LNCAP (cell line): Measurements from ENCODE around the gene AFAP1L1.
A peak's percentile ranks its signal among the peaks of the same experiment; 100 is the strongest.

ENCODE experiments used
- TF ChIP-seq, protein P1 (sequence below): fragments of 450-650 bp; IDR thresholded peaks from 2 replicates; pipeline ENCODE4 v1.5.1; 2017; ENCODE audit warnings: mild to moderate bottlenecking

AFAP1L1 gene

DNA sequence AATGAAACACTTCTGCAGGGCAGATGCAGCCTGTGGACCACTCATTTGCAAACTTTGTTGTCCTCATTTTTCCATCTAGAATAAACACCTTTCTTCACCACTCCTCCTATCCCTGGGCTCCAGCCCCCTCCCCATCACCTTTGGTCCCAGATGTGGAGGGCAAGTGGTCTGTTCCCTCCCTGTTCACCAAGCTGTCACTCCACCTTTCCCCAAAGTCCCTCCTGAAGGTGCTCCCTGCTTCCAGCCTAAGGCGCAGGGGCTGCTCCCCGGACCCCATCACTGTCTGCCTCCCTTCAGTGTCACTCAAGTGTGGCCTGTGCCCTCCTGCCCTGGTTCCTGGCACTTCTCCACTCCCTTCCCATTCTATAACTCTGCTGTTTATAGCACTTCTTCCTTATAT, 93.1 kb downstream of the AFAP1L1 start:
- TF ChIP-seq, protein P1, sequence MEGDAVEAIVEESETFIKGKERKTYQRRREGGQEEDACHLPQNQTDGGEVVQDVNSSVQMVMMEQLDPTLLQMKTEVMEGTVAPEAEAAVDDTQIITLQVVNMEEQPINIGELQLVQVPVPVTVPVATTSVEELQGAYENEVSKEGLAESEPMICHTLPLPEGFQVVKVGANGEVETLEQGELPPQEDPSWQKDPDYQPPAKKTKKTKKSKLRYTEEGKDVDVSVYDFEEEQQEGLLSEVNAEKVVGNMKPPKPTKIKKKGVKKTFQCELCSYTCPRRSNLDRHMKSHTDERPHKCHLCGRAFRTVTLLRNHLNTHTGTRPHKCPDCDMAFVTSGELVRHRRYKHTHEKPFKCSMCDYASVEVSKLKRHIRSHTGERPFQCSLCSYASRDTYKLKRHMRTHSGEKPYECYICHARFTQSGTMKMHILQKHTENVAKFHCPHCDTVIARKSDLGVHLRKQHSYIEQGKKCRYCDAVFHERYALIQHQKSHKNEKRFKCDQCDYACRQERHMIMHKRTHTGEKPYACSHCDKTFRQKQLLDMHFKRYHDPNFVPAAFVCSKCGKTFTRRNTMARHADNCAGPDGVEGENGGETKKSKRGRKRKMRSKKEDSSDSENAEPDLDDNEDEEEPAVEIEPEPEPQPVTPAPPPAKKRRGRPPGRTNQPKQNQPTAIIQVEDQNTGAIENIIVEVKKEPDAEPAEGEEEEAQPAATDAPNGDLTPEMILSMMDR, result no peak

DNA sequence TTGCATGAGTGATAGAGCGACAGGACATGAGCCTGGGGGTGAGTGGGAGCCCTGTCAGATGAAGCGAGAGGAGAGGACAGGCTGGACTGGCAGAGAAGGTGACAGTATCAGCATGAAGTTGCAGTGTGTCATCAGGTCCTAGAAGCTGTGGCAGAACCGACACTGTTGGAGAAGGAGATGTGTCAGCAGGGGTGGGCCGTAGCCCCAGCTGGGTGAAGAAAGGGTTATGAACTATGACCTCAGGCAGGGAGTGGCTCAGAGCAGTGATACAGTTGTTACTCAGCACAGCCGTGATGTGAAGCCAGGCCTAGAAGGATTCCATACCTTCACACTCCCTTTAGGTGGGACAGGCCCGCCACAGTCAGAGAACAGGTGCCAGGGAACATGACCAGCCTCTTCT, 93.8 kb downstream of the AFAP1L1 start:
- TF ChIP-seq, protein P1, result no peak

DNA sequence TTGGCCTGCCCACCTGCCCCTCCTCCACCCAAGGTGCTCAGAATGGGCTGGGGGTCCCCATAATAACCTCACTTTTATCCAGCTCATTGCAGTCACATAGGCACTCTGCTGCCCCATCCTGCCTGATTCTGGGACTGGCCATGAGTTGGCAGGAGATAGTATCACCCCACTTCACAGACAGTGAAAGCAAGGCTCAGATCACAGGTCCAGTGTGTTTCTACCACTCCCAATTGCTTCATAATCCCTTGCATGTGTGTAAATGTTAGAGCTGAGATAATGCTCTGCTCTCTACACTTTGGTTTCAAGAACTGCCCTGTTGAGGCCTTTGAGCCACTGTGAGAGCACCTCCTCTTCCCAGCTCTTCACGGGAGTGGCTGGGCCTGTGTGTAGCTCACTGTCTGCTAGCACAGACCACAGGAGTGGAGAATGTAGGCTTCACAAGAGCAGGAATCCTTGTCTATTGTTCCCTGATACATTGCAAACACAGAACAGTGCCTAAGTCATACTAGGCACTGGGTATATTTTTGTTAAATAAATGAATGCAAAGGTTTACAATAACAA, 94.6 kb downstream of the AFAP1L1 start:
- TF ChIP-seq, protein P1, result no peak

DNA sequence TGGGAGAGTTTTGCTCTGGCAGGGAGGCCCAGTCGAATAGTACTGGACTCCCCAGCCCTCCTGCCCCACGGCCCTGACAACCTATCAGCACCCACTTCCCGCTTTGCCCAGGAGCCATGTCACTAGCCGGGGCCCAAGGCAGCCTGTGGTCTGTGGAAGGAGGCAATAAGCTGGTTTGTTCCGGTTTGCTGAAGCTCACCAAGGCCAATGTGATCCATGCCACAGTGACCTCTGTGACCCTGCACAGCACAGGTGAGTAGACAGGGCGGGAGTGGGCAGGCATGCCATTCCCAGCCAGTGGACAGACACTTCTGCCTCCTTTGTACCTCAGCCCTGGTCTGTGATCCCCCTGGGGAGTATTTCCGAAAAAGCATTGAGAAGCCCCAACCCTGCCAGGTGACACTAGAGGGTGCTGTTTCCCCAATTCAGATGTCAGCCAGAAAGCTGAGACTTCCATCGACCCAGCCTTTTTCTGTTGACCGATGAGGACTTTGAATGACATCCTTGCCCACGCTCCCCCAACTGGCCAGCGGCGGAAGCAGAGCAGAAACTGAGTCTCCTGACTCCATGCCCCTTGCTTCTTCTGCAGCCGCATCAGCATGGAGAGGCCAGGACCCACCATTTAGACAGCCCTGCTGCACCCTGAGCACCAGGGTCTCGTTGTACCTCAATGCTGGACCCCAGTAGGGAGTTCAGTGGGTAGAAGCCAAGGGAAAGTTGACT, 95.8 kb downstream of the AFAP1L1 start:
- TF ChIP-seq, protein P1, result peak; percentile 85

DNA sequence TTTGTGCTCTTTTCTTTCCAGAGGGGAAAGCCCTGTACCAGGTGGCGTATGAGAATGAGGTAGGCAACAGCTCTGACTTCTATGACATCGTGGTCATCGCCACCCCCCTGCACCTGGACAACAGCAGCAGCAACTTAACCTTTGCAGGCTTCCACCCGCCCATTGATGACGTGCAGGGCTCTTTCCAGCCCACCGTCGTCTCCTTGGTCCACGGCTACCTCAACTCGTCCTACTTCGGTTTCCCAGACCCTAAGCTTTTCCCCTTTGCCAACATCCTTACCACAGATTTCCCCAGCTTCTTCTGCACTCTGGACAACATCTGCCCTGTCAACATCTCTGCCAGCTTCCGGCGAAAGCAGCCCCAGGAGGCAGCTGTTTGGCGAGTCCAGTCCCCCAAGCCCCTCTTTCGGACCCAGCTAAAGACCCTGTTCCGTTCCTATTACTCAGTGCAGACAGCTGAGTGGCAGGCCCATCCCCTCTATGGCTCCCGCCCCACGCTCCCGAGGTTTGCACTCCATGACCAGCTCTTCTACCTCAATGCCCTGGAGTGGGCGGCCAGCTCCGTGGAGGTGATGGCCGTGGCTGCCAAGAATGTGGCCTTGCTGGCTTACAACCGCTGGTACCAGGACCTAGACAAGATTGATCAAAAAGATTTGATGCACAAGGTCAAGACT, 96.5 kb downstream of the AFAP1L1 start:
- TF ChIP-seq, protein P1, result no peak

DNA sequence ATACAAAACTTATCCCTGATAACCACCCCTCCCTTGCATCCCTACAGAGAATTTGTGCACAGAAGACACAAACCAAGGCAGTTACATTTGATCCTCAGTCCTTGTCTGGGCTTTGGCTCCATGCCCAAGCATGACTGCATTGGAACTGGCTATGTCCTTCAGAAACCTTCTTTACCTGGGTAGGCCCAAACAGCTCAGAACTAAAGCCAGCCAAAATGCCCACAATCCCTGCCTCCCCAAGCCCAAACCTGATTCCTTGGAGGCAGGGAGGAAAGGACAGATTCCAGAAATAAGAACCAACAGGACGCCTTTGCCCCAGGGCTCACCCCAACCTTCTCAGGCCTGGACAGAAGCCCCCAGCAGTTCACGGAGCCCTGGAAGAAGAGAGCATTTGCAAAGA, 99.2 kb downstream of the AFAP1L1 start:
- TF ChIP-seq, protein P1, result no peak

DNA sequence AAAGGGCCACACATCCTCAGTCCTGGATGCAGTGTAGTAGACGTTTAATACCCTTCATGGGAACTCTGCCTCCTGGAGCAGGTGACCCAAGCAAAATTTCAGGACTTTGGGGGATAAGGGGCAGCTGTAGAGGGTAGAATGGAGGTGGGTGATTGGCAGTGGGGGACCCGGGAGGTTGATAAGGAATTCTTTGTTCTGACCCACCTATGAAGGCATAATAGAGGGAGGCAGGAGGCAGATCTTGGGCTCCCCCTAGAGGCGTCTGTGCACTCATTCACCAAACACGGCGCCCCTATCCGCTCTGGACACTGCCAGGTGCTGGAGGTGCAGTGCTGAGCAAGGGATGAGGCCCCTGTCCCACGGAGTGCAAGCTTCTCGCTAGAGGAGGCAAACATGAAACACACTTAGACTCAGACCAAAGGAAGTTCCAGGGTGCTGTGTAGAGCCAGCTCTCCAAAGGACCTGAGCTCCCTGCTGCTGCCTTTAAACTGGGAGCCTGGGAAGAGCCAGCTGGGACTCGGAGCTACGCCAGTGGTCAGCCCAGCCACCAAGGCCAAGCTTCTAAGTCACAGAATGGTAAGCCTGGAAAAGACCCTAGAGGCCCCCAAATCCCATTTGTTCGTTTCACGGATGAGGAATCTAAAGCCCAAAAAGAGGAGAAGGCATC, 99.8 kb downstream of the AFAP1L1 start:
- TF ChIP-seq, protein P1, result peak; percentile 86
